ENCODE measurements around the gene TMTC1. TPM values are rescaled to one million over a fixed set of nuclear protein-coding genes. Genes with fewer than 3 reads are reported as not detected.

Gene TMTC1
- total and polyA plus RNA-seq, 8 donors: 1.2 to 5.1 (median 2.8) TPM

DNA sequence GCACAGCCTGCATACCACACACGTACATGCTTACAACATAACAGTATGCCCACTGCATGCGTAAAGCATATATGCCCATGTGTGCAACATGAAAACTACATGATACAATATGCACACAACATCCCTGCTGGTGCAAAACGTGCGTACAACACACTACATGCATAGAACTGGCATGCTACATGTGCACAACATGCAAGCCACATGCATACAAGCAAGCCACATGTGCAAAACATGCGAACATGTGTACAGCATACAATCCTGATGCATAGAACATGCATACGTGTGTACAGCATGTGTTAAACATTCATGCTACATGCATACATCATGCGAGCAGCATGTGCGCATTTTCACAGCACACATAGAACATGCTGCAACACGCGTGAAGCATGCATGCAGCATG, 8.4 kb upstream of the TMTC1 start:
- ATAC-seq: no peak
- intact Hi-C loops (cut with DNase I): no loop called here
- TF ChIP-seq, protein P1, sequence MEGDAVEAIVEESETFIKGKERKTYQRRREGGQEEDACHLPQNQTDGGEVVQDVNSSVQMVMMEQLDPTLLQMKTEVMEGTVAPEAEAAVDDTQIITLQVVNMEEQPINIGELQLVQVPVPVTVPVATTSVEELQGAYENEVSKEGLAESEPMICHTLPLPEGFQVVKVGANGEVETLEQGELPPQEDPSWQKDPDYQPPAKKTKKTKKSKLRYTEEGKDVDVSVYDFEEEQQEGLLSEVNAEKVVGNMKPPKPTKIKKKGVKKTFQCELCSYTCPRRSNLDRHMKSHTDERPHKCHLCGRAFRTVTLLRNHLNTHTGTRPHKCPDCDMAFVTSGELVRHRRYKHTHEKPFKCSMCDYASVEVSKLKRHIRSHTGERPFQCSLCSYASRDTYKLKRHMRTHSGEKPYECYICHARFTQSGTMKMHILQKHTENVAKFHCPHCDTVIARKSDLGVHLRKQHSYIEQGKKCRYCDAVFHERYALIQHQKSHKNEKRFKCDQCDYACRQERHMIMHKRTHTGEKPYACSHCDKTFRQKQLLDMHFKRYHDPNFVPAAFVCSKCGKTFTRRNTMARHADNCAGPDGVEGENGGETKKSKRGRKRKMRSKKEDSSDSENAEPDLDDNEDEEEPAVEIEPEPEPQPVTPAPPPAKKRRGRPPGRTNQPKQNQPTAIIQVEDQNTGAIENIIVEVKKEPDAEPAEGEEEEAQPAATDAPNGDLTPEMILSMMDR (IDR thresholded peaks at IDR 0.05): no peak
- no peak for FAIRE-seq
- no peaks in the 10 kb centered on the region for H3K36me3 ChIP-seq
- peaks cover 0 to 5% (median 0%) of the 10 kb centered on the region in 4 donors for H3K27me3 ChIP-seq
- H3K27ac ChIP-seq: no peak overlapping the region
- H3K9me3 ChIP-seq: no peaks in the 10 kb centered on the region
- no peaks in the 10 kb centered on the region for H3K4me1 ChIP-seq
- DNase-seq: no peak
- 74 to 86% methylated on average over 10 of the region's 10 CpGs for WGBS, 2 donors
- no peak overlapping the region for H3K4me3 ChIP-seq

- ATAC-seq: peak; percentile 32 to 66 (median 56)
- peak; percentile 3 to 84 (median 28) for DNase-seq
- Histone ChIP-seq H3K36me3 (no peaks in the 10 kb centered on the region), H3K4me1 (peaks cover 0 to 6% (median 4%) of the 10 kb centered on the region in 3 donors), H3K27ac (peak overlapping the region in 2 of 4 donors; percentile 35 to 37), H3K4me3 (peak overlapping the region; percentile 21 to 66 (median 46)), H3K27me3 (peaks cover 0 to 23% (median 8%) of the 10 kb centered on the region in 4 donors), H3K9me3 (no peaks in the 10 kb centered on the region)
- TF ChIP-seq, protein P1 (IDR thresholded peaks at IDR 0.05): no peak
- intact Hi-C loops (cut with DNase I): no loop called here
- no peak for FAIRE-seq
- WGBS, 2 donors: 1% methylated on average over 58 to 82 of the region's 82 CpGs
Measured at GRCh38 chr12:29782871-29783772, 620 bp downstream of the TMTC1 start.

DNA sequence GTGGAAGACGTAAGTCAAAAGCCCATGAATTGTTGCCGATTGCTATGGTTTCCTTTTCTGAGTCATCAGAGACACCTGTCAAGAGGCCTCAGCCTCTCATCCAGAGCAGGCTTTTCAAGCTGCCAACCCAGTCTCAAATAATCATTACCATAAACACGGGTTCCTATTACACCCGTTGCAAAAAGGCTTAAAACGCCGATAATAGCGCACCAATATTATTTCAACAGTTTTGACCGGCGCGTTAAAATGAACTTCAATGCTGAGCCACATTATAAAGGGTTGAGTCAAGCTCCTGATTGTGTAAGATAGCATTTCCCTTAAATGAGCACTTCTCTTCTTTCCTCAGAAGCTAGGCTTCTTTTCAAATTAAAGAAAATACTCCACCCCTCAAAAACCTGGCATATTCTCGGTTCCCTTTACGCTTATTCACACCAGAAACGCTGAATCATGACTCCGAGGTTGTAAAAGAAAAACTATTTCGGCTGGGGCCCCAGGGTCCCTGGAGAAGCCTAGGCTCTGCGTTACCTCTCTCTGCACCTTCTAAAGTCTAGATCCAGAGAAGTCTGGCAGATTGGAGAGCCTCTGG, 1.4 kb downstream of the TMTC1 start:
- DNase-seq: peak in 2 of 6 donors; percentile 3 to 14
- TF ChIP-seq, protein P1 (IDR thresholded peaks at IDR 0.05): no peak
- no peaks in the 10 kb centered on the region for H3K9me3 ChIP-seq
- peak overlapping the region; percentile 21 to 66 (median 46) for H3K4me3 ChIP-seq
- intact Hi-C loops (cut with DNase I): no loop called here
- ATAC-seq: peak; percentile 38 to 62 (median 56)
- H3K36me3 ChIP-seq: no peaks in the 10 kb centered on the region
- H3K27ac ChIP-seq: peak overlapping the region in 2 of 4 donors; percentile 35 to 37
- FAIRE-seq: no peak
- peaks cover 0 to 20% (median 8%) of the 10 kb centered on the region in 4 donors for H3K27me3 ChIP-seq
- H3K4me1 ChIP-seq: peaks cover 0 to 6% (median 4%) of the 10 kb centered on the region in 3 donors
- 8% methylated on average over 16 of the region's 16 CpGs for WGBS, 2 donors

DNA sequence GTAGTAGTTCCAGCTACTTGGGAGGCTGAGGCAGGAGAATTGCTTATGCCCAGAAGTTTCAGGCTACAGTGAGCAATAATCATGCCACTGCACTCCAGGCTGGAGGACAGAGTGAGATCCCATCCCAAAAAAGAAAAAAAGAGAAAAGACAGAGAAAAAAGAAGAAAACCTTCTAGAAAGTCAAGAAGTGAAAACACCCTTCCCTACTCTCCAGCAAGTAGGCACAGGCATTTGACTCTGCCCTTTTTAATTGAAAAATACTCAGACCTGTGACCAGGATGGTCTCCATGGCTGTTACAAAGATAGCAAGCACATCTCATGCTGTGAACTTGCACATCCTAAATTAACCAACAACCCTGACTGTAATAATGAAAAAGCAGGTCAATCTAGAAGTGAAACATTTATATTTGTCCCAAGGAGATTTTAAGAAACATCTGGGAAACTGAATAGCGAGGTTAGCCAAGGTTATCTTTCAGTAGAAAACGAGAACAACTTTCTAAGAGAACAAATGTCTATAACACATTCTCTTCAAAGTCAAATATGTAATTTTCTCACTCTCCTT, 2.0 kb downstream of the TMTC1 start:
- Histone ChIP-seq H3K36me3 (no peaks in the 10 kb centered on the region), H3K27ac (no peak overlapping the region), H3K27me3 (peaks cover 0 to 16% (median 8%) of the 10 kb centered on the region in 4 donors), H3K4me1 (peaks cover 0 to 6% (median 4%) of the 10 kb centered on the region in 3 donors), H3K4me3 (peak overlapping the region in 2 of 4 donors; percentile 54 to 66), H3K9me3 (no peaks in the 10 kb centered on the region)
- TF ChIP-seq, protein P1 (IDR thresholded peaks at IDR 0.05): no peak
- FAIRE-seq (no peak), ATAC-seq (no peak), DNase-seq (no peak)
- intact Hi-C loops (cut with DNase I): no loop called here
- WGBS, 2 donors: 46 to 50% methylated on average over 2 of the region's 2 CpGs

All from pancreas (tissue), 10 donors.